Tibial artery (tissue), 4 donors: Measurements from ENCODE around the gene WDR74.

Experiments
- DNase-seq, 2 donors: peaks; one replicate each; pipeline ENCODE4 v3.0.0-alpha.2; 2019
- H3K27ac ChIP-seq, 2 donors: fragments of 200-600 bp; sonication (generic) in 1 of 2; 1 replicate in 1 of 2; 2 replicates in 1 of 2; pipeline ENCODE4 v1.5.1; 2018 to 2019; ENCODE audit warnings: mild to moderate bottlenecking in 1 of 2
- H3K27me3 ChIP-seq, 2 donors: fragments of 200-600 bp; sonication (generic) in 1 of 2; one replicate each; pipeline versions ENCODE4 v1.5.1 to v1.6.0; 2016 to 2019
- H3K36me3 ChIP-seq, 3 donors: fragments of 200-600 bp; sonication (generic) in 2 of 3; one replicate each; pipeline ENCODE4 v1.5.1; 2016 to 2019; ENCODE audit warnings: mild to moderate bottlenecking in 2 of 3
- H3K4me1 ChIP-seq, 4 donors: fragments of 200-600 bp; sonication (generic) in 2 of 4; 1 replicate in 3 of 4; 2 replicates in 1 of 4; pipeline ENCODE4 v1.5.1; 2016 to 2019
- H3K4me3 ChIP-seq, 2 donors: fragments of 200-600 bp; sonication (generic) in 1 of 2; 1 replicate in 1 of 2; 2 replicates in 1 of 2; pipeline ENCODE4 v1.5.1; 2018 to 2019; ENCODE audit warnings: mild to moderate bottlenecking in 2 of 2
- H3K9me3 ChIP-seq, 3 donors: fragments of 200-600 bp; sonication (generic) in 1 of 3; one replicate each; pipeline ENCODE4 v1.5.1; 2016 to 2019
- CTCF ChIP-seq, 2 experiments: fragments of 200-600 bp in 1 of 2; fragments of 450-650 bp in 1 of 2; IDR thresholded peaks; one replicate each; pipeline ENCODE4 v1.5.1; 2017 to 2019; ENCODE audit warnings: antibody characterized with exemption in 2 of 2, mild to moderate bottlenecking in 1 of 2, moderate library complexity in 1 of 2
- intact Hi-C: fragments of 100-400 bp; cut with DNase I; formaldehyde crosslinking; loops from one replicate; pipeline ENCODE4 v1.15.0; 2023; ENCODE audit warnings: low total_unique reads

WDR74 gene

GRCh38 chr11:62839050-62839945, at the start of gene WDR74:
Gene WDR74 (minus strand): TSS chr11:62839590. CDS start chr11:62839570, 20 bp downstream.
- H3K36me3 ChIP-seq, result peaks cover 0 to 24% (median 16%) of the 10 kb centered on the region in 3 donors
- intact Hi-C loops, result loop anchor here (5.0 kb wide), 1 partner anchor 47 kb away; the partner anchor contains the start of gene TMEM223
- TF ChIP-seq CTCF (IDR thresholded peaks at IDR 0.05), result no peak
- peaks cover 0 to 33% (median 15%) of the 10 kb centered on the region in 4 donors for H3K4me1 ChIP-seq
- H3K4me3 ChIP-seq, result peak within 1 kb of the TSS; percentile 66 to 84
- DNase-seq, result peak; percentile 91 to 93
- peak within 1 kb of the TSS; percentile 91 to 95 for H3K27ac ChIP-seq
- no peaks in the 10 kb centered on the region for H3K9me3 ChIP-seq
- no peaks in the 10 kb centered on the region for H3K27me3 ChIP-seq

DNA sequence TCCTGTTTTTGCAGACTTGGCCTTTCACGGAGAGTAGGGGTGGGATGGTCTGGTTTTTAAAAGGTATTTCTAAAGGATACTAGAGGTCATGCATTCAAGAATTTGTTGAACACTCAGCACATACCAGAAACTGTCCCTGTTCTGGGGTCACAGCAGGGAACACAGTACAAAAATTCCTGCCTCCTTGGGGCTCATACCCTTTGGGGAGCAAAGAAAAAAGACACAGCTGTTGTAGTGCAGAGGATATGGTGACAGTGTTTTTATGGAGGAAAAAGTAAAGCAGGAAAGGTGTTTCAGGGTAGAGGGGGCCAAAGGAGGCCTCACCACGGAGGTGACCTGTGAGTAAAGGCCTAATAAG, 49.7 kb upstream of the WDR74 start:
- DNase-seq, result no peak
- Histone ChIP-seq H3K9me3 (no peaks in the 10 kb centered on the region), H3K27me3 (no peaks in the 10 kb centered on the region), H3K4me3 (no peak overlapping the region), H3K27ac (peak overlapping the region in 1 of 2 donors; percentile 7), H3K36me3 (peaks cover 54 to 59% (median 55%) of the 10 kb centered on the region in 3 donors), H3K4me1 (peaks cover 0 to 35% (median 20%) of the 10 kb centered on the region in 4 donors)
- intact Hi-C loops, result no loop called here
- no peak for TF ChIP-seq CTCF (IDR thresholded peaks at IDR 0.05)

- no peaks in the 10 kb centered on the region for H3K9me3 ChIP-seq
- H3K4me3 ChIP-seq, result no peak overlapping the region
- no peak overlapping the region for H3K27ac ChIP-seq
- no peak for TF ChIP-seq CTCF (IDR thresholded peaks at IDR 0.05)
- intact Hi-C loops, result no loop called here
- peaks cover 61 to 66% (median 62%) of the 10 kb centered on the region in 3 donors for H3K36me3 ChIP-seq
- H3K4me1 ChIP-seq, result peaks cover 0 to 42% (median 27%) of the 10 kb centered on the region in 4 donors
- H3K27me3 ChIP-seq, result no peaks in the 10 kb centered on the region
- DNase-seq, result no peak
Measured at GRCh38 chr11:62888406-62888805, 49.0 kb upstream of the WDR74 start.

GRCh38 chr11:62885137-62885750, 45.9 kb upstream of the WDR74 start:
- H3K36me3 ChIP-seq, result peaks cover 69 to 77% (median 74%) of the 10 kb centered on the region in 3 donors
- H3K27me3 ChIP-seq, result no peaks in the 10 kb centered on the region
- DNase-seq, result no peak
- intact Hi-C loops, result no loop called here
- TF ChIP-seq CTCF (IDR thresholded peaks at IDR 0.05), result no peak
- no peaks in the 10 kb centered on the region for H3K9me3 ChIP-seq
- peak overlapping the region in 1 of 2 donors; percentile 20 for H3K27ac ChIP-seq
- H3K4me3 ChIP-seq, result no peak overlapping the region
- H3K4me1 ChIP-seq, result peaks cover 0 to 56% (median 41%) of the 10 kb centered on the region in 4 donors

- no peak for TF ChIP-seq CTCF (IDR thresholded peaks at IDR 0.05)
- Histone ChIP-seq H3K27ac (peak overlapping the region; percentile 95 to 99), H3K36me3 (peaks cover 62 to 65% (median 63%) of the 10 kb centered on the region in 3 donors), H3K27me3 (no peaks in the 10 kb centered on the region), H3K9me3 (no peaks in the 10 kb centered on the region), H3K4me3 (peak overlapping the region in 1 of 2 donors; percentile 94), H3K4me1 (peaks cover 0 to 58% (median 49%) of the 10 kb centered on the region in 4 donors)
- intact Hi-C loops, result no loop called here
- DNase-seq, result no peak
Measured at GRCh38 chr11:62883673-62884072, 44.3 kb upstream of the WDR74 start.
